SW480 (cell line): ENCODE results near the gene ESPL1.

Experiments used
- DNase-seq: peaks from one replicate; pipeline ENCODE4 v3.0.0-alpha.2; 2016; ENCODE audit warnings: low spot score

Gene ESPL1

DNA sequence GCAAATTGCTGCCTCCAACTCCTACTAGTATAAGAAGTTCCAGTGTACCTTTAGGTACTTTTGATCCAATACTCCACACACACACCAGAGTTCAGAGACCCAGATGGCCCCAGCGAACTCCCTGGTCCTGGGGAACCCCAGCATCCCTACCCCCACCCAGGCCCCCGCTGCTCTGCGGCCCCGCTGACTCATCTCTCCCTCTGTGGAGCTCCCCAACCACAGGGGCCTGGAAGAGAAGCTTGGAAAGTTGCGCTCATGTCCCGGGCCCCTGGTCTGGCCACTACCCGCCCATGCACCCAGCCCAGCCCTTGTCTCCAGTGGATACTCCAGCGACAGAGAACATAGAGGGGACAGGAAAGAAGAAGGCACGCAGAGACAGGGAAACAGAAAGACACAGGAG is 72.3 kb downstream of the ESPL1 start:
- no peak for DNase-seq
